T47D (cell line): ENCODE data around the gene ATF7IP2.
"Not testable (repeated sequence)": the region's sequence is repeated elsewhere in the genome, so short reads cannot be mapped to it uniquely, and the experiment has no call there.

Experiments
- DNase-seq, 2 experiments: peaks; one replicate each; pipeline versions ENCODE4 v3.0.0 to v3.0.0-alpha.2; 2011 to 2012; ENCODE audit warnings: low read depth in 1 of 2, low spot score in 1 of 2
- JUND ChIP-seq: IDR thresholded peaks from 2 replicates; pipeline ENCODE4 v1.6.1; 2012; ENCODE audit warnings: low read depth
- in situ Hi-C: cut with HindIII; loops from 2 replicates; pipeline ENCODE4 v1.10.0; 2016; ENCODE audit warnings: low sequenced_read_pairs, low pct_unique_long_range_greater_than_20kb

The ATF7IP2 gene

DNA sequence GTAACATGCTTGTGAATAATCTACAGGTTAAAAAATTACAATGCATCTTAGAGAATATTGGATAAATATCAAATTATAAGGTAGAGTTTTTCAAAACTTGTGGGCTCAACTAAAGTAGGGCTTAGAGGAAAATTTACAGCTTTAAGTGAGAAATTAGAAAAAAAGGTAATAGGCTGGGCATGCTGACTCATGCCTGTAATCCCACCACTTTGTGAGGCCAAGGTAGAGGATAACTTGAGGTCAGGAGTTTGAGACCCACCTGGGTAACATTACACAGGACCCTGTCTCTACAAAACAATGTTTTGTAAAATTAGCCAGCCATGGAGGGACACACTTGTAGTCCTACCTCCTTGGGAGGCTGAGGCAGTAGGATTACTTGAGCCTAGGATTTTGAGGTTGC is 4.5 kb downstream of the ATF7IP2 start:
- DNase-seq: no peak
- no peak for TF ChIP-seq JUND
- in situ Hi-C loops: no loop called here

DNA sequence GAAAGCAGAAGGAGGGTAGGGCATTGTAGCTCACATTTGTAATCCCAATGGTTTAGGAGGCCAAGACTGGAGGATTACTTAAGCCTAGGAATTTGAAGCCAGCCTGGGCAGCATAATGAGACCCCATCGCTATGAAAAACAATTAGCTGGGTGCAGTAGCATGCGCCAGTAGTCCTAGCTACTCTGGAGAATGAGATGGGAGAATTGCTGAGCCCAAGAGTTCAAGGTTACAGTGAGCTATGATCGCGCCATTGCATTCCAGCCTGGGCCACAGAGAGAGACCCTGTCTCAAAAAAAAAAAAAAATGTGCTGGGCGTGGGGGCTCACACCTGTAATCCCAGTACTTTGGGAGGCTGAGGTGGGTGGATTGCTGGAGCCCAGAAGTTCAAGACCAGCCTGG is 5.0 kb downstream of the ATF7IP2 start:
- no peak for TF ChIP-seq JUND
- in situ Hi-C loops: no loop called here
- no peak for DNase-seq

DNA sequence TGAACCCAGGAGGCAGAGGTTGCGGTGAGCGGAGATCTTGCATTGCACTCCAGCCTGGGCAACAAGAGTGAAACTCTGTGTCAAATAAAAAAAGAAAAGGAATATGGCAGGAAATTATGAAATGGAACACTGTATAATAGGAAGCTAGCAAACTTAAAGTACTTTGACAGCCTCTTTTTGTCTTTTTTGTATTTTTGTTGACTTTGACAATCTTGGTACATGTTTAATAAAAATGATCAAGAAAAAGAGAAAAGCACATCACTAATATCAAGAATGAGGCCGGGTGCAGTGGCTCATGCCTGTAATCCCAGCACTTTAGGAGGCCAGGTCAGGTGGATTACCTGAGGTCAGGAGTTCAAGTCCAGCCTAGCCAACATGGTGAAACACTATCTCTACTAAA is 5.5 kb downstream of the ATF7IP2 start:
- in situ Hi-C loops: no loop called here
- DNase-seq: no peak
- no peak for TF ChIP-seq JUND

DNA sequence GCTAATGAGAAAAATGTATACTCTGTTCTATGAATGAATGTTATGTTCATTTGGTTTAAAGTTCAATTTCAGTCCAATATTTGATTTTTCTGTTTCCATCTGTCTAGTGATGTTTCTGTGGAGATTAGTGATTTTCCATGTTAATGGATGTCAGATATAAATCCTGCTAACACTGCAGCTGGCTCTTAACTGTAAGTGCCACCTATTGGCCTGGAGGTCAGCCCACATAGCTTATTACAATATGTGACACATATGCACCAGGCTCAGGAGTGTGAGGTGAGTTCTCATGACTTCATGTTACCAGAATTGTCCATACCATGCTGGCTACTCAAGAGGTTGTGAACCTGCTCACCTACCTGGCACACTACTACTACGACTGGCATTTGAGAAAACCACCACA is 17.1 kb downstream of the ATF7IP2 start:
- TF ChIP-seq JUND: no peak
- in situ Hi-C loops: no loop called here
- no peak for DNase-seq

DNA sequence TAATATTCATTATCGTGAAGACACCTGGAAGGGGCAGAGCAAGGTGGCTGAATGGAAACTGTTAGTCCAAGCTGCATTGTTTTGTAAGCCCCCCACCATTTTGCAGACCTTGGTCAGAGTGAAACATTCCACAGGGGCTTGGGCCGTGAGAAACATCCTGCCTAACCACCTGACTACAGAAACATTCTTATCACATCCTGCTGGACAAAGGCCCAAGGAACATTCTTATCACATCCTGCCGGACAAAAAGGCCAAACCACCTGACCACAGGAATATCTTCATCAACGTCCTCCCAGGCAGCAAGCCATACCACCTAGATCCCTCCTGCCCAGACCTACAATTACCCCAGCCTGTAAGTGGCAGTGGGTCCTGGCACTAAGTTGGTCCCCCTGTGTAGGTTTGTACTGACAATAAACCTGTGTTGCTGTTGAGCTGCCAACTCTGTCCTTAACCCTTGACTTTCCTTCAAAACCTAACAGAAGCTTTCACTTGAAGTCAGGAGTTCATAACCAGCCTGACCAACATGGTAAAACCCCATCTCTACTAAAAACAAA is 19.6 kb downstream of the ATF7IP2 start:
- no peak for TF ChIP-seq JUND
- in situ Hi-C loops: no loop called here
- DNase-seq: no peak

DNA sequence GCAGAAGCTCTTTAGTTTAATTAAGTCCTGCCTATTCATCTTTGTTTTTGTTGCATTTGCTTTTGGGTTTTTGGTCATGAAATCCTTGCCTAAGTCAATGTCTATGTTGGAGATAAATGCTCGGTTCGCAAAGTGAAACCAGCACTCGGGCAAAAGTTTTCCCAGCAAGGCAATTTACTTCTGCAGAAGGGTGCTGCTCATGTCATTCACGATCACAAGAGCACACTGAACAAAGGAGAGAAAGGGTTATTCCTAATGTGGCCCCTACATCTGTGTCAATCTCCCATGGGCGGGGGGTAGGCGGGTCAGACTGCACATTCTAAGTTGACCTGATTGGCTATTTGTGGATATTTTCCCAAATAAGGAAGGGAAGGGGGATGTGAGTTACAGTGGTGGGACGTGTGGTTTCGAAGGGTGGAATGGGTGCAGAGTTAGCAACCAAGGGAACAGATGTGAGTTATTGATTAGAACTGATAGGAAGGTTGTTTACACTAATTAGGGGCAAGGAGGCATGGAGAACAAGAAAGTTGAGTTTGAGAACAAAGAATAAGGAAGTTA is 23.0 kb downstream of the ATF7IP2 start:
- DNase-seq: peak in 1 of 2 experiments; percentile 12
- in situ Hi-C loops: no loop called here
- no peak for TF ChIP-seq JUND

DNA sequence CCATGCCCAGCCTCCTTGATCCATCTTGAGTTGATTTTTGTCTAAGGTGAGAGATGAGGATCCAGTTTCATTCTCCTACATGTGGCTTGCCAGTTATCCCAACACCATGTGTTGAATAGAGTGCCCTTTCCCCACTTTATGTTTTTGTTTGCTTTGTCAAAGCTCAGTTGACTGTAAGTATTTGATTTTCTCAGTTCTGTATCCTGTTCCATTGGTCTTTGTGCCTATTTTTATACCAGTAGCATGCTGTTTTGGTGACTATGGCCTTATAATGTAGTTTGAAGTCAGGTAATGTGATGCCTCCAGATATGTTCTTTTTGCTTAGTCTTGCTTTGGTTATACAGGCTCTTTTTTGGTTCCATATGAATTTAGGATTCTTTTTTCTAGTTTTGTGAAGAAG is 23.9 kb downstream of the ATF7IP2 start:
- in situ Hi-C loops, DNase-seq: not testable (repeated sequence)

DNA sequence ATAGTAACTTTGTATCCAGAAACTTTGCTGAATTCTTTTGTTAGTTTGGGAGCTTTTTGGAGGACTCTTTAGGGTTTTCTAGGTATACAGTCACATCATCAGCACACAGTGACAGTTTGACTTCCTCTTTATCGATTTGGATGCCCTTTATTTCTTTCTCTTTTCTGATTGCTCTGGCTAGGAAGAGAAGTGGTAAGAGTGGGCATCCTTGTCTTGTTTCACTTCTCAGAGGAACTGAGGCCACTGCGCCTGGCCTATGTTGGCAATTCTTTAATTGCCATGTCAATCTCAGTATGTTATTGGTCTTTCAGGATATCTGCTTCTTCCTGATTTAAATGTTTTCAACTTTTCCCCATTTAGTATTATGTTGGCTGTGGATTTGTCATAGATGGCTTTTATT is 24.6 kb downstream of the ATF7IP2 start:
- no peak for DNase-seq
- in situ Hi-C loops: no loop called here
- no peak for TF ChIP-seq JUND

DNA sequence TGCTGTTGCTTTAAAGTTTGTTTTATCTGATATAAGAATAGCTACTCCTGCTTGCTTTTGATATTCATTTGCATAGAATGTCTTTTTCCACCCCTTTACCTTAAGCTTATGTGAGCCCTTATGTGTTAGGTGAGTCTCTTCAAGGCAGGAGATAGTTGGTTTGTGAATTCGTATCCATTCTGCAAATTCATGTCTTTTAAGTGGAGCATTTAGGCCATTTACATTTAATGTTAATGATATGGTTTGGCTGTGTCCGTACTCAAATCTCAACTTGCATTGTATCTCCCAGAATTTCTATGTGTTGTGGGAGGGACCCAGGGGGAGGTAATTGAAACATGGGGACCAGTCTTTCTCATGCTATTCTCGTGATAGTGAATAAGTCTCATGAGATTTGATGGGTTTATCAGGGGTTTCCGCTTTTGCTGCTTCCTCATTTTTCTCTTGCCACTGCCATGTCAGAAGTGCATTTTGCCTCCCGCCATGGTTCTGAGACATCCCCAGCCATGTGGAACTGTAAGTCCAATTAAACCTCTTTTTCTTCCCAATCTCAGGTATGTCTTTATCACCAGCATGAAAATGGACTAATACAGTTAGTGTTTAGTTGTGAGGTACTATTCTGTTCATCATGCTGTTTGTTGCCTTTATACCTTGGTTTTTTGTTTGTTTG is 27.2 kb downstream of the ATF7IP2 start:
- in situ Hi-C loops: no loop called here
- TF ChIP-seq JUND: no peak
- no peak for DNase-seq

DNA sequence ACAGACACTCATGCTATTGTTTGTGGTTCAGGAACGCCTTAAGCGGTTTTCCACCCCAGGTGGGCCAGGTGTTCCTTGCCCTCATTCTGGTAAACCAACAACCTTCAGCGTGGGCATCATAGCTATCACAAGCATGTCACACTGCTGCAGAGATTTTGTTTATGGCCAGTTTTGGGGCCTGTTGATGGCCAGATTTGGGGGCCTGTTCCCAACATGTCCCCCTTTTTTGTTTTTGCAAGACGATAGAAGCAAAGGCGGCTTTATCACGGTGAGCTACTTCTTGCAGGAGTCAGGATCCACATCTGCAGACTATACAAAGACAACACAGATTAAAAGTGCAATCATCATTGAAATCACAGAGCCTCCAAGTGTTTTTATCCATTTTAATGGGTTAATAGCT is 32.3 kb downstream of the ATF7IP2 start:
- in situ Hi-C loops: not testable (repeated sequence)

DNA sequence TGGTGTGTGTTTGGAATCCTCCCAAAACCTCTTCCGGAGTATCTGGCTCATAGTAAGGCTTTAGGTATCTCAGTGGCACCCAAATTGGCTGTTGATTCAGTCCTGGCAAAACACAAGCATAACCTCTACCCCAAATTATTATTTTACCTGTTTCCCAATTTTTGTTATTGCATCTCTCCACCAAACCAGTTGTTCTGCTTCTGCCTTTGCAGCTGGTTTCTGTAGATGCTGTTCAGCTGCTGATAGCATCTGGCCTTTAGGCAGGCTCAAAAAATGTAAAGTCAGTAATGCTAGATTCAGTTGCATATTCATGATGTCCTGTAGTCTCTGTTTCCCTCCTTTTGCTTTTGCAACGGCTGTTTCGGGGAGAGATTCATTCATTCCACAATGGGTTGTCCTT is 33.8 kb downstream of the ATF7IP2 start:
- TF ChIP-seq JUND: no peak
- in situ Hi-C loops: no loop called here
- no peak for DNase-seq

More for the DNA sequence above, 32.3 kb downstream of the ATF7IP2 start:
- not testable (repeated sequence) for DNase-seq

DNA sequence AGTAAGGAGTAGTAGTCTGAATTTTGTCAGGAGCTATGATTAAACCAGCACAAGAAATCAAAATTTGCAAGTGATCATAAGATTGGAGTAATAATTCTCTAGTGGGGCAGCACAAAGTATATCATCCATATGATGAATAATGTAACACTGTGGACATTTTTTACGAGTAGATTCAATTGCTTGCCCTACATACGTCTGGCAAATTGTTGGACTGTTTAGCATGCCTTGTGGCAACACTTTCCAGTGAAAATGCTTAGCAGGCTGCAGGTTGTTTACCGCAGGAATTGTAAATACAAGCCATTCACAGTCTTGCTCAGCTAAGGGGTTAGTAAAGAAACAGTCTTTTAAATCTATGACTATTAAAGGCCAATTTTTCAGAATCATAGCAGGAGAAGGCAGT is 35.7 kb downstream of the ATF7IP2 start:
- TF ChIP-seq JUND: no peak
- in situ Hi-C loops: no loop called here
- no peak for DNase-seq

DNA sequence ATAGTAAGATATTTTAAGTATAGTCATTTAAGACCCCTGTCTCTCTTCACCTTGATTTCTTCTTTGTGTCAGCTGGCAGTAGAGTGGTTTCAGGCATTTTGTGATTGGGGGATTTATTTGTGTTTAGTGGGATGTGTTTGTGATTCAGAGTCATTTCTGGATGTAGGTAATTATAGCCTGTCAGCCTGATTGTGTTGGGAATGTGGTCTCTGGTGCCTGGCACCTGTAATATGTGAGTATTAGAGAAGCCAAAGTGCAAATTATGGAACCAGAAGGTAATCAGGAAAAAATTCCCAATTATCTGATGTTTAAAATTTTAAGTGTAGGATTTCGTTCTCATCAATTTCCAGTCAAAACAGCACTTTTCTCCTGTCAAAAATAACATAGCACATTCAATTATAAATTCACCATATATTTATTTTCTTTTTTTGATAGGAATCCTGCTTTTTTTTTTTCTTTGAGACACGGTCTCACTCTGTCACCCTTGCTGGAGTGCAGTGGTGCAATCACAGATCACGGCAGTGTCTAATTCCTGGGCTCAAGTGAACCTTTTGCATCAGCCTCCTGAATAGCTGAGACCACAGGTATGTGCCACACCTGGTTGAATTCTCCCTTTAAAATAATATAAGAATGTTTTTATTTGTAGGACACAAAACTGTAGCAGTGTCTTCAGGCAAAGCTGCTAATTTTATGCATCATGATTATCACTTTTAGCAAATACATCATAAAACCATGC is 42.7 kb downstream of the ATF7IP2 start:
- no peak for TF ChIP-seq JUND
- in situ Hi-C loops: no loop called here
- DNase-seq: no peak

DNA sequence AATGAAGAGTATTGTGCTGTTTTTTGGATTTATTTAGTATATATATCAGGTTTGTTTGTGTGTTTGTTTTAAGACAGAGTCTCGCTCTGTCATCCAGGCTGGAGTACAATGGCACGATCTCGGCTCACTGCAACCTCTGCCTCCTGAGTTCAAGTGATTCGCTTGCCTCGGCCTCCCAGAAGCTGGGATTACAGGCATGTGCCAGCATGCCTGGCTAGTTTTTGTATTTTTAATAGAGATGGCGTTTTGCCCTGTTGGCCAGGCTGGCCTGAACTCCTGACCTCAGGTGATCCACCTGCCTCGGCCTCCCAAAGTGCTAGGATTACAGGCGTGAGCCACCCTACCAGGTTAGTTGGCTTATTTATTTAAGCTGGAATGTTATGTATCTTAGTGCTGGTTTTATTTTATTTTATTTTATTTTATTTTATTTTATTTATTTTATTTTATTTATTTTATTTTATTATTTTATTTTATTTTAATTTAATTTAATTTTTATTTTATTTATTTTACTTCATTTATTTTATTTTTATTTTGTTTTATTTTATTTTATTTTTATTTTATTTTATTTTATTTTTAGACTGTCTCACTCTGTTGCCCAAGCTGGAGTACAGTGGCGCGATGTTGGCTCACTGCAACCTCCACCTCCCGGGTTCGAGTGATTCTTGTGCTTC is 43.6 kb downstream of the ATF7IP2 start:
- in situ Hi-C loops, DNase-seq: not testable (repeated sequence)
